Measurements from ENCODE around the gene RALGDS. TPM values are rescaled to one million over a fixed set of nuclear protein-coding genes. Genes with fewer than 3 reads are reported as not detected.
"Not testable (repeated sequence)": the region's sequence is repeated elsewhere in the genome, so short reads cannot be mapped to it uniquely, and the experiment has no call there.

The RALGDS gene
- total and polyA plus RNA-seq, 3 donors from 2014 or later = 23.0 to 42.4 (median 32.5) TPM

DNA sequence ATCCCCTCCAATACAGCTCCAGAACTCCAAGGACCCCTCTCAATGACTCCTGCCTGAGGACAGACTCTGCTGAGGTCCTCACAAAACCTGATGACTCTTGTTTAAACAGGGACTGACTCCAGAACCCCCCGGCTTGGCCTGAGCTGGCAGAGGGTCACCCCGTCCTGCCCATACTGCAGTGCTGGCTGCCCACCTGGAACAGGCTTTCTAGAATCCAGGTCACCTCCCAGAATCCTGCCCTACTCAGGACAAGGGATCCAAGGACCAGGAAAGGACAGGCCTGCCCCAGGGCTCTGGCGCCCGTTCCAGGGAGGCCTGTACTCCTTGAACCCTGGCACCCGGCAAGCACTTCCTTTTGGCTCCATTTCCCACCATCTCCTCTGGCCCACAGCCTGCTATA lies 22.2 kb downstream of the RALGDS start:
- no peaks in the 10 kb centered on the region for H3K9me3 ChIP-seq
- DNase-seq = no peak
- TF ChIP-seq, protein P1, sequence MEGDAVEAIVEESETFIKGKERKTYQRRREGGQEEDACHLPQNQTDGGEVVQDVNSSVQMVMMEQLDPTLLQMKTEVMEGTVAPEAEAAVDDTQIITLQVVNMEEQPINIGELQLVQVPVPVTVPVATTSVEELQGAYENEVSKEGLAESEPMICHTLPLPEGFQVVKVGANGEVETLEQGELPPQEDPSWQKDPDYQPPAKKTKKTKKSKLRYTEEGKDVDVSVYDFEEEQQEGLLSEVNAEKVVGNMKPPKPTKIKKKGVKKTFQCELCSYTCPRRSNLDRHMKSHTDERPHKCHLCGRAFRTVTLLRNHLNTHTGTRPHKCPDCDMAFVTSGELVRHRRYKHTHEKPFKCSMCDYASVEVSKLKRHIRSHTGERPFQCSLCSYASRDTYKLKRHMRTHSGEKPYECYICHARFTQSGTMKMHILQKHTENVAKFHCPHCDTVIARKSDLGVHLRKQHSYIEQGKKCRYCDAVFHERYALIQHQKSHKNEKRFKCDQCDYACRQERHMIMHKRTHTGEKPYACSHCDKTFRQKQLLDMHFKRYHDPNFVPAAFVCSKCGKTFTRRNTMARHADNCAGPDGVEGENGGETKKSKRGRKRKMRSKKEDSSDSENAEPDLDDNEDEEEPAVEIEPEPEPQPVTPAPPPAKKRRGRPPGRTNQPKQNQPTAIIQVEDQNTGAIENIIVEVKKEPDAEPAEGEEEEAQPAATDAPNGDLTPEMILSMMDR (IDR thresholded peaks at IDR 0.05) = no peak
- no peak for TF ChIP-seq POLR2A (IDR thresholded peaks at IDR 0.05)
- no peaks in the 10 kb centered on the region for H3K4me1 ChIP-seq
- 81 to 93% methylated on average over 5 of the region's 5 CpGs for WGBS, 2 donors
- intact Hi-C loops (cut with DNase I; ENCODE audit: low total_unique reads) = no loop called here
- no peak overlapping the region for H3K4me3 ChIP-seq
- no peaks in the 10 kb centered on the region for H3K27me3 ChIP-seq
- no peak overlapping the region for H3K27ac ChIP-seq
- H3K36me3 ChIP-seq (ENCODE audit: low read depth, missing control alignments) = no peaks in the 10 kb centered on the region

- intact Hi-C loops (cut with DNase I; ENCODE audit: low total_unique reads) = no loop called here
- TF ChIP-seq, protein P1 (IDR thresholded peaks at IDR 0.05) = no peak
- no peak for TF ChIP-seq POLR2A (IDR thresholded peaks at IDR 0.05)
- WGBS, 2 donors = 73 to 84% methylated on average over 6 to 16 of the region's 16 CpGs
- Histone ChIP-seq H3K36me3 (ENCODE audit: low read depth, missing control alignments) (no peaks in the 10 kb centered on the region), H3K4me3 (no peak overlapping the region), H3K4me1 (no peaks in the 10 kb centered on the region), H3K27ac (no peak overlapping the region), H3K27me3 (no peaks in the 10 kb centered on the region), H3K9me3 (no peaks in the 10 kb centered on the region)
- no peak for DNase-seq
Measured at GRCh38 chr9:133098104-133098754, 22.8 kb downstream of the RALGDS start.

GRCh38 chr9:133094842-133095393 lies 26.1 kb downstream of the RALGDS start:
- Histone ChIP-seq H3K27ac (no peak overlapping the region), H3K36me3 (ENCODE audit: low read depth, missing control alignments) (no peaks in the 10 kb centered on the region), H3K4me1 (no peaks in the 10 kb centered on the region), H3K27me3 (no peaks in the 10 kb centered on the region), H3K4me3 (no peak overlapping the region), H3K9me3 (no peaks in the 10 kb centered on the region)
- 90 to 93% methylated on average over 3 of the region's 3 CpGs for WGBS, 2 donors
- no peak for DNase-seq
- intact Hi-C loops (cut with DNase I; ENCODE audit: low total_unique reads) = no loop called here
- TF ChIP-seq, protein P1 (IDR thresholded peaks at IDR 0.05) = peak in 1 of 3 experiments; percentile 52
- no peak for TF ChIP-seq POLR2A (IDR thresholded peaks at IDR 0.05)

GRCh38 chr9:133094351-133094750 lies 26.7 kb downstream of the RALGDS start:
- DNase-seq; H3K4me3 ChIP-seq; H3K27ac ChIP-seq; H3K9me3 ChIP-seq; H3K27me3 ChIP-seq; intact Hi-C loops (cut with DNase I; ENCODE audit: low total_unique reads); H3K36me3 ChIP-seq (ENCODE audit: low read depth, missing control alignments); H3K4me1 ChIP-seq: not testable (repeated sequence)
- 80 to 84% methylated on average over 4 of the region's 4 CpGs for WGBS, 2 donors

- DNase-seq = no peak
- 85 to 88% methylated on average over 7 to 11 of the region's 11 CpGs for WGBS, 2 donors
- H3K27me3 ChIP-seq = no peaks in the 10 kb centered on the region
- intact Hi-C loops (cut with DNase I; ENCODE audit: low total_unique reads) = no loop called here
- no peaks in the 10 kb centered on the region for H3K4me1 ChIP-seq
- TF ChIP-seq POLR2A (IDR thresholded peaks at IDR 0.05) = no peak
- TF ChIP-seq, protein P1 (IDR thresholded peaks at IDR 0.05) = no peak
- no peaks in the 10 kb centered on the region for H3K9me3 ChIP-seq
- no peak overlapping the region for H3K27ac ChIP-seq
- H3K36me3 ChIP-seq (ENCODE audit: low read depth, missing control alignments) = no peaks in the 10 kb centered on the region
- no peak overlapping the region for H3K4me3 ChIP-seq
Measured at GRCh38 chr9:133090752-133091385, 30.2 kb downstream of the RALGDS start.
